GM19035 (cell line): ENCODE measurements around the gene CCND3.

Experiments
- ATAC-seq: cut with Tn5 transposase; IDR thresholded peaks from one replicate; pipeline ENCODE4 v1.9.1; 2021; ENCODE audit not compliant: unreplicated experiment

Gene CCND3

DNA sequence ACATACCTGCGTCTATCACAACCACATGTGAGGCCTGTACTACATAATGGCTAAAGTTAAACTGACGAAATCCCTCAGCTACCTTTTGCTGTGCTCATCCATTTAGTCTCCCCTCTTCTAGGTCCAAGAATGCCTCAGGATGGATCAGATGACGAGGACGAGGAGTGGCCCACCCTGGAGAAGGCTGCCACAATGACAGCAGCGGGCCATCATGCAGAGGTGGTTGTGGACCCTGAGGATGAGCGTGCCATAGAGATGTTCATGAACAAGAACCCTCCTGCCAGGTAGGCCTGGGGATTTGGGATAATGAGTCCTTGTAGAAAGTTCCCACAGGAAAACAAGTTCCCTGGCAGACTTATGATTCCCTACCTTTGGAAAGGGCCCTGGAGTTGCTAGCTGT lies 14.4 kb downstream of the CCND3 start:
- ATAC-seq: no peak

DNA sequence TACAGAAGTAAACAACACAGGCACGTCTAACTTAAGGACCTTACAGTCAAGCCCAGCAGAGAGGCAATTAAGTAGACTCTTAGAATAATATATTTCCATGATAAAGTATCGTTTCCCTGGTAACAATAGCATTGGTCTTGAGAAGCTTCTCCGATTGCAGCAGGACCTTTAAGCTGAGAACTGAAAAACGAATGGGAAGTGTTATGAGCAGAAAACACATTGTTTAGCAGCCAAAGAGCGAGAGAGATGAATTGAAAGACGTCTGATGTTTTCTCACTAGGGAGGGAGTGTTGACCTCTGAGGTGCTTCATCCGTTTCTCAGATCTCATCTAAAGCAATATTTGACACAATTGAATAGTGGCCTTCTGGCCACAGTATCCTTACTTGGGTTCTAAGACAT lies 19.5 kb downstream of the CCND3 start:
- no peak for ATAC-seq

DNA sequence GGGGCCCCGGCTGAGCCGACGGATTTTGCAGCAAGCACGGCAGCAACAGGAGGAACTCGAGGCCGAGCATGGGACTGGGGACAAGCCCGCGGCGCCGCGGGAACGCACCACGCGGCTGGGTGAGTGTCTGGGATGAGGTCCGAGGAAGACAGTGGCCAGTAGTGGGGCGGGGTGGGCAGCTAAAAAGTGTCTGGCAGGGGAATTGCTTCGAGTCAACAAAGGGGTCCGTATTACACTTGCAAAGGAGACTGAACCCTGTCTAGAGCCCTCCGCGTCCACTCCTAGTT lies 20.0 kb downstream of the CCND3 start:
- ATAC-seq: no peak

DNA sequence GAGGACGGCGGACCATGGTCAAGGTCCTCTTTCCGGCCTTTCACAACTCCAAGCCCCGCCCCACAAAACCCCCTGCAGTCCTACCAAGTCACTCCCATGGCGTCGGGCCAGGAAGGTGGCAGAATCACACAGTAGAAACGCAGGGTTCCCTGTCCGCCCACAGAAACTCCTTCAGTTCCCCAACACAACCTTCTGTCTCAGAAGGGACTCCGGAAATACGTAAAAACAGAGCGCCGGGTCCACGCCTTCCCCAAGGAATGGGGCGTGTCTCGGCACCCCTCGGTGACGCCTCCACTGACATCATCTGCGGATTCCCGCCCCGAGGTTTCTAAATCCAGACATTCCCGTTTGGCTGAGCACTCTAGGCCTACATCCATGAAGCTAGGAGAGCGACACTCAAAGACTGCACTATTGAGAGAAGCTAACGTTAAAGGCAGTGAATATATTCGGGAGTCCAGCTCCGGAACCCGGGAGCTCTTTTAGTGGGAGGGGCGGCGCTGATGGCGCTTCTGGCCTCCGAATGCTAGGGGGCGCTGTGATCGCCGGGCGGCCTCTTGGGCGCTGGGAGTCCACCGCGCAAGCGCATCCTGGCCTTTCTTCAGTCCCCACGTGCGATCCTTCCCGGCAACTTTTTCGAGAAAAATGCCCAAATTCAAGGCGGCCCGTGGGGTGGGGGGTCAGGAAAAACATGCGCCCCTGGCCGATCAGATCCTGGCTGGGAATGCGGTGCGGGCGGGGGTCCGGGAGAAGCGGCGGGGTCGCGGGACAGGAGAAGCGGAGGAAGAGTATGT lies 20.5 kb downstream of the CCND3 start, which contains the start of the genes BYSL and MED20:
BYSL (plus strand) TSS at position 579 of the 791 bp plus-strand sequence; CDS start at position 643, 64 bp downstream.
MED20 (minus strand) TSS at position 219 of the 791 bp plus-strand sequence; CDS start at position 98, 121 bp downstream.
- peak; percentile 93 for ATAC-seq

DNA sequence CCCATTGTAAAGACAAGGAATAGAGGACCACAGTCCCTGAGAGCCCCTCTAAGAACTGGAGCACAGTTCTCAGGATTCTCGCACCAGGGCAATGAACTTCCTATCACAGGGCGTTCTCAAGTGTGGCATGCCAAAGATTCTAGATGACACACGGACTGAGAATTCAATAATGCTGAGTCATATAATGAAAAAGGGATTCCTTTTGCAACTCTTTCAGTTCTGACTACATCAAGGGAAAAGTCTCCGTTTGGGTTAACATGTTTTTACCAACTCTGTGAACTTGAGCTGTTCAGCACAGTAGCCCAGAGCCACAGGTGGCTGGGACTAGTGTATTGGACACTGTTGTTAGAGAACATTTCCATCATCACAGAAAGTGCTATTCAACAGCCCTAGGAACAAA lies 24.1 kb downstream of the CCND3 start:
- ATAC-seq: no peak

DNA sequence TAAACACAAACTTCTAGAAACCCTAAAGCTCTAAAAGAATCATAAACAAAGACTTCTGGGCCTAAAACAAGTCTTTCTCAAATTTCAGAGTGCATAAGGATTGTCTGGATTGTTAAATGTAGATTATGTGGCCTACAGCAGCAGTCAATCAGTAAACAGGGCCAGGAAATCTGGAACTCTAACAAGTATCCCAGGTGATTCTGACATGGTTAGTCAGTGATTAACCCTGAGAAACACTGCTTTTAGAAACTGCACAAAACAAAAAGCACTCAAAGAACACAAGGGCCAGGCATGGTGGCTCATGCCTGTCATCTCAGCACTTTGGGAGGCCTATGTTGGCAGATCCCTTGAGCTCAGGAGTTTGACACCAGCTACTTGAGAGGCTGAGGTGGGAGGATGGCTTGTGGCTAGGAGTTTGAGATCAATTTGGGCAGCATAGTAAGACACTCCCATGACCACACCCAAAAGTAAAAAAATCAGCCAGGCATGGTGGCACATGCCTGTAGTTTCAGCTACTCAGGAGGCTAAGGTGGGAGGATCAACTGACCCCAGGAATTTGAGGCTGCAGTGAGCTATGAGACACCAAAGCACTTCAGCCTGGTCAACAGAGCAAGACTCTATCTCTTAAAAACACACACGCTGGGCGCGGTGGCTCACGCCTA lies 26.6 kb downstream of the CCND3 start:
- no peak for ATAC-seq

DNA sequence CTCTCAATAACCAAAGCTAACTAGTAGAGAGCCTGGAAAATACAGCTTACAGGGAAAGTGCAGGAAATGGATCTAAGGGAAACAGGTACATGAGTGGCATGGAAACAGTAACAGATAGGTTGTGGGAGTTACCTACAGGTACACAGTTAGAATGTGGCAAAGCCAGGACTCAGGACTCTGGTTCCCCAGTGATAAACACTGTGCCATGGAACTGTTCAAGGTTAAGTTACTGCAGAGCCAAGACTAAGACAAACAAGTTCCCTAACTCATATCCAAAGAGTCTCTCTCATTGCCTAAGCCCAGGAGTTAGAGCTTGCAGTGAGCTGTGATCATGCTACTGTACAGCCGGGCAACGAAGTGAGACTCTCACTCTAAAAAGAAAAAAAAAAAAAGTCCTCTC lies 27.3 kb downstream of the CCND3 start:
- ATAC-seq: no peak

DNA sequence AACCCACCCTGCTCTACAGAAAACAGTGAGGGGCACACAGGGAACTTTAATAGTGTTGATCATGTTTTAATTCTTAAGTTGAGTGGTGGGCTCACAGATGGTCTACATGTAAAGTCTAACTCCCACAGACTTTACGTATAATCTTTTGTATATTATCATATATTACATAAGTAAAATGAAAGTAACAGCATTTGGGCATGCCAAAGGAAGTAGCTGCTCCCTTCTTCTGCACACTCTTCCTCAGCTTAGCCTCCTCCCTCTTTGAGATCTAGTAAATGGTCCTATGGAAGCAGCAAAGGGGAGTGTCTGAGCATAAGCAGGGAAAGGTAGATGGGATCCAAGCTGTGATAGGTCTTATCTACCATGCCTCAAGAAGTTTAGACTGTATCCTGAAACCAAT lies 31.9 kb downstream of the CCND3 start:
- ATAC-seq: no peak

DNA sequence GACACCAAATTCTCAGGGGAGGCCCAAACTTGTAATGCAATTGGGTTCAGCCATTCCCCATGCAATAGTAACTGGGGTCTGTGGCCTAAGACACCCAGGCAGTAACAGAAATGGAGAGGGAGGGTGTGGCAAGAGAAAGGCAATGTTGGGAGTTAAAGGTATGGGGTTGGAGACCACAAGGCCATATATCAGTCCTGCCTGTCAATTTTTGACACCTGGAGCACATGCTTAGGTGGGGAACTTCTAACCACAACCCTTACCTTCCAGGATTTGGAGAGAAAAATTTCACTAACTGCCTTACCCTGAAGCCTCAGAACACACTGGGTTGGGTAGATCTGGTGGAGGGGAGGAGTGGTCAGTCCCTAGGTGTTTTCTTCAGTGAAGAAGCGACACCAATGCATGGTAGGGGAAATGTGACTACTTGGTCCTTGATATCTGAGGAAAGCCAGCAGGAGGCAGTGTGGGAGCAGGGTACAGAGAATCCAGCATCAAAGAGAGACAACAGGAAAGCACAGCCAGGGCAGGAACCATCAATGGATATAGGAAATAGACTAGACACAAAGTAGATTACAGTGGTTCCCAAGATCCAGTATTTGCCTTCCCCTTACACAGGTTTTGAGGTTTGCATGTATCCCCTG lies 39.6 kb downstream of the CCND3 start:
- ATAC-seq: no peak

DNA sequence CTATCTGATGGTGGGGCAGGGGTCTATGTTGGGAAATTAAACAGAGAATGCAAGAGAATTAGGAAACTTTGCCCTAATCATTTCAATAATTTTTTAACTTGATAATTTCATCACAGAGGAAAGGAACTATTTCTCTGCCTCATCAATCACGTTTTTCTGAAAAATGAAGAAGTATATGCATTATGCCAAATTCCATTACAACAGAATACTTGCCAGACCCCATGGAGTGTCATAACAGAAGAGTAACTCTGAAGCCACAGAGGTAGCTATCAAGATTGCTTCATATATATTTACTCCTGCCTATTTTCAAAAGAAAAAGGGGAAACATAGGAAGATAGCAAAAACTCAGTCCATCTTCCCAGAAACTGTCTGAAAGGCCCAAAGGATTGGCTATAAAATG lies 40.7 kb downstream of the CCND3 start:
- no peak for ATAC-seq

DNA sequence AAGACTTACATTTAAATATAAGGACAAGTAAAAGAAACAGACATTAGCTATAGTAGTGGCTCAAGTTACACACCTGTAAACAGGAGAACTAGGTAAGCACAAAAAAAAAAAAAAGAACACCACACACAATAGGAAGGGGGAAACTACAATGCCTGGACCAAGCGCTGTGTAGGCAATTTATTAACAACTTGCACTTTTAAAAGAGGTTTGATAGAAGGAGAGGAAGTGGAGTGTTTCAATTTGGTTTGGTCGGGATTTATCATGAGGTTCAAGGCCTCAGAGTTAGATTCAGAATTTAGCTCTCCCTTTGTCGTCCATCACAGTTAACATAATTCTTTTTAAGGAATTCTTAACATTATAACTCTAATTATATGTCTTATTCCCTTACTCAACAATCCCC lies 45.3 kb downstream of the CCND3 start:
- ATAC-seq: no peak

DNA sequence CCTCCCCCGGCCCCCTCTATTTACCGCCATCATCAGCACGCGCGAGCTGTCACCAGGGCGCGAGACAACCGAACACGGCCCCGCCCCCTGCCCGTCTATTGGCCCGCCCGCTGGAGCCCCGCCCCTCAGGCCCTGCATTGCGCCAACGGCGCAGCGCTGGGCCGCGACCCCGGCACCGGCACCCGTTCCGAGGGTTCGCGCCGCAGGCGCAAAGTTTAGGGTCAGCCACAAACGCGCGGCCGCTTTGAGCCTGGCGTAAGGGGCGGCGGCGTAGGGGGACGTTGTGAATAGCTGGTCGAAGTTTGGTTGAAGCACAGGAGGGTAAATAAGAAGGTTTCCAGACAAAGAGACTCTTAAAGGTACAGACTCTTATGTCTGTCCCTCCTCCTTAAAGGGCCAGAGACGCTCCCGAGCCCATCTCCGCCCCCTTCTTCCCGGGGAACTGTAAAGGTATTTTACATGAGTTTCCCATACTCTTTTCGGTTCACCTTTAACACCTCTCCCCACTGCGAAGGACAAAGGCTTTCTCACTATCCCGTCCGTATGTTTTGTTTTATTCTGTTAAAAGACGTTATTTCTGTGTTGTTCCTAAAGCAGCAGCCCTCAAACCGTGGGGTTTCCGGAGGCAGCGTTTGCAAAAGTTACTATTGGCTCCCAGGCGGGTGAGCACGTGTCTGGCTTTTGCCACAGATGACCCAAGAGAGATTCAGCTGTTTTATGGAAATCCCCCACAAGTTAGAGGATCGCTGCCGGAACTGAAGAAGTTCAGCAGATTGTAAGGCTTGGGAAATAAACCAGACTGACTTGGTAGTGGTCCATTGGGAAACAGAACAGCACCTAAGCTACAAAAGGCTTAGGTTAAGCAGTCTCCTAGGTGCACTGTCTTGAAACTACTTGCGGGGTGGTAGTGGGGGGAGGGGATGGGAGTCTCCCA lies 46.0 kb downstream of the CCND3 start, which contains the start of gene USP49:
USP49 (minus strand) TSS at position 76 of the 934 bp plus-strand sequence. CDS start 88,392 bp downstream, outside the sequence.
- peak; percentile 77 for ATAC-seq

DNA sequence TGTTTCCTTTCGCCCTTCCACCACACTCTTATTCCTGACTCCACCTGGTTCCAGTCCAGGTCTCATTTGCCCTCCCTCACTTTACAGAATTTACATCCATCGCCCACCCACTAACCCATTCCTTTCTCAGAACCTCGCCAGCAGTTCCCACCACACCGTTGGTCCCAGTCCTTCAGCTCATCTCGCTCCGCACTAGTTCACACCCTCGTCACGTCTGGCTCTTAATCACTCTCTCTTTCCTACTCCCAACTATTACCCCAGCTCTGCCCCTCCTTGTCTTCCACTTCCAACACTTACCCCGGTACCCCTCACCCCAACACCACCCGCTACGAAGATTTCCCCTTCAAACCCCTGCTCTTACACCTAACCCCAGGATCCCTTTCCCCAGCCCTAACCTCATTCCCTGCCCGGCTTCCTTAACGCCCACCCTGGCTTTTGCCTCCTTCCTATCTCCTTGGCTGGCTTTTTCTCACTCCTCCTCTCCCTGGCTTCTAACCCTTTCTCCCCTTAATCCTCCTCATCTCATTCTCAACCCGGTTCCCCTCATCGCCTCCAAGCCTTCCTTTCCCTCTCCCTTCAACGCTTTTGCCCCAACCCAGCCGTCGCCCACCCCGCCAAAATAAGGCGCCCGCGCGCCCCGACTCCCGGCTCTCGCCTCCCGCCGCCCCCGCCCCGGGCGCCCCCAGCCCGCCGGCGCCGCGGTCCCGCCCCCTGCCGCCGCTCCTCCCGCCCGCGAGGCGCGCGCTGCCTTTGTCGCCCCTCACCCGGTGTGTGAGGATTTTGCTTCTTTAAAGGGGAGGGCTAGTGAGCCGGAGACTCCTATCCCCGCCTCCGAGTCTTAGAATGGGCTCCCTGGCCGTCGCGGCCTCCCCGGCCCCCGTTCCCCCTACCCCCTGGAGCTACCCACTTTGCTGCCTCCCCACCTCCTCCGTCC lies 47.0 kb downstream of the CCND3 start:
- ATAC-seq: peak; percentile 32

DNA sequence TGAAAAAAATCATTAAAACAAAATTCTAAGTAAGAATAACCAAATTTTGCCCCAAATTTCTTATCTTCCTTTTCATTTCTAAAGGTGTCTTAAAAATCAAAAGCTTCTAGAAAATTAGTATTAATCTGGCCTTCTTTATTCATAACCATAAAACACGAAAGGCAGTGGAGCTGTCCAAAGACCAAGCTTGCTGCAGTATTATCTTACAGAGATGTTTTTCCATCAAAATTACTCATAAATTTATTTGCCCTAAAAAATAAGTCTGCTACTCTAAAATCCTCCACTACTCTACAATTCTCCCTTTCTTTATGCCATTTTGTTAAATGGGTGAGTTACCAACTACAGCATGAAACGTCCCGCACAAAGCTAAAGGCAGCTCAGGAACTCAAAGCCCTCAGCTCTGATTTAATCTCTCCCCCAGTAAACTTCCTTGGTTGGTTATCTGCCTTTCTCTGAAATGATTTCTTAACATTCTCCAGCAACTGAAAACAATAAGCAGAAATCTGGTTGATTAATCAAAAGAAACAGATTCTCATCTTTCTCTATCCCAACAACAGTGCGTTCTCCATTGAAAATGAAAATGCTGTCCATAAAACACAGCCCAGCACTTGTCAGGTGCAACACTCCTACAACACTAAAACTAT lies 48.6 kb downstream of the CCND3 start:
- no peak for ATAC-seq

DNA sequence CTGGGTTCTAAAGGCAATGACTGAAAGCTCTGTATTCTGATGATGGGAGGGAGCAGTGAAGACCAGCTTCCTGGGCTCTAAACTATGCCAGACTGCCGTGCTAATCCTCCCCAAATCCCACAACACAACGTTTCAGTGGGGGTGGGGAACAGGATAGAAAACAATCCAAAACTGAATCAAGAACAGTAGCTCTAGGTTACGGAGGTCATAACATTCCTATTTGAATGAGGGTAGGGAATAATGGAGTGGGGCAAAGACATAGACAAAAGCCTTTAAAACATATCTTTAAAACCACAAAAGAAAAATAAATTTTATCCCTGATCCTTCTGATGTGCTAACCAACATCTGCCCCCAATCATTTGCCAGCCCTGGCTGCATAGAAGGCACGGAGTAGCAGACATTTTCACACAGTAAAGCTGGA lies 54.3 kb downstream of the CCND3 start:
- no peak for ATAC-seq

DNA sequence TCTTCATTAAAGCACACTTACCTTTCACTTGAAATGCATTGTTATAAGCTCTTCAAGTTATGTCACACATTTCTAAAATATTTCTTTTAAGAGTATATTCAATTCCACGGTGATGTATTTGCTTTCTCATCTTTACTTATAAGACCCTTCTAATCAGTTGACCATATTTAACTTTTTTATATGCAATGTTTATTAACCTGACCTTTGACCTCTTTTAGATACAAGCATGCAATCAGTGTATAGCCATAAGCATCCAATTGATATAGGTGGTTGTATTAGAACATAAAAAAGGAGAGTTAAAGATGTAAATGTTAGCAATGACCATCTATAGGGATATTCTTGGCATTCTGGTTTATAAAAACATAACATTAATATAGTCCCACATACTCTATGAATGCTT lies 55.7 kb downstream of the CCND3 start:
- no peak for ATAC-seq

DNA sequence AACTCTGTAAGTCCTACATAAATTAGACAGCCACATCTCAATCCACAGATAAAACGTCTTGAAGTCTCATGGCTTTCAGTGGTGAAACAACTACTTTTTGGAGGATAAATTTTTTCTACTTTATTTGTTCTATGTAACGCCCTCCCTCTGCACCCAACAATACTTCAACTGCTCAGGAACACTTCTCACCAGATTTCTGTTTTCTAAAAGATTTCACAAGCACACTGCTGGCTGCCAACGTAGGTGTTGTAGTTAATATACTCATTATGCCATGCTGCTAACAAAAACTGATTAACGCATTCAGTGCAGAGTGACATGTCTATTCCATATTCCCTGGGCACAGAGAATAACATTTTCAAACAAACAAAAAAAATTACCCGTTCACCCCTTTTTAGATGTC lies 56.7 kb downstream of the CCND3 start:
- ATAC-seq: no peak
